Activated naive CD8-positive, alpha-beta T cell treated with anti-CD3 and anti-CD28 coated beads, Interleukin-2, amount 50 U/mL, for 24 hours (primary cell): Measurements from ENCODE around the gene ASB10.

ENCODE experiments used
- ATAC-seq: fragments of 150-1000 bp; cut with Tn5 transposase; one replicate; pipeline ENCODE4 v1.10.0; 2021
- DNase-seq: peaks from one replicate; pipeline ENCODE4 v3.0.0; 2021
- H3K27ac Mint-ChIP-seq: one replicate; pipeline ENCODE4 v1.8.0; 2021; ENCODE audit warnings: mild to moderate bottlenecking, mixed read lengths
- H3K27me3 Mint-ChIP-seq: one replicate; pipeline ENCODE4 v1.8.0; 2021; ENCODE audit warnings: mixed read lengths
- H3K36me3 Mint-ChIP-seq: one replicate; pipeline ENCODE4 v1.8.0; 2021; ENCODE audit warnings: low read depth, mixed read lengths
- H3K4me1 Mint-ChIP-seq: one replicate; pipeline ENCODE4 v1.8.0; 2021; ENCODE audit warnings: mixed read lengths
- H3K4me3 Mint-ChIP-seq: one replicate; pipeline ENCODE4 v1.8.0; 2021; ENCODE audit warnings: mild to moderate bottlenecking, moderate library complexity, mixed read lengths
- H3K9me3 Mint-ChIP-seq: one replicate; pipeline ENCODE4 v1.8.0; 2021; ENCODE audit warnings: mixed read lengths

The ASB10 gene

DNA sequence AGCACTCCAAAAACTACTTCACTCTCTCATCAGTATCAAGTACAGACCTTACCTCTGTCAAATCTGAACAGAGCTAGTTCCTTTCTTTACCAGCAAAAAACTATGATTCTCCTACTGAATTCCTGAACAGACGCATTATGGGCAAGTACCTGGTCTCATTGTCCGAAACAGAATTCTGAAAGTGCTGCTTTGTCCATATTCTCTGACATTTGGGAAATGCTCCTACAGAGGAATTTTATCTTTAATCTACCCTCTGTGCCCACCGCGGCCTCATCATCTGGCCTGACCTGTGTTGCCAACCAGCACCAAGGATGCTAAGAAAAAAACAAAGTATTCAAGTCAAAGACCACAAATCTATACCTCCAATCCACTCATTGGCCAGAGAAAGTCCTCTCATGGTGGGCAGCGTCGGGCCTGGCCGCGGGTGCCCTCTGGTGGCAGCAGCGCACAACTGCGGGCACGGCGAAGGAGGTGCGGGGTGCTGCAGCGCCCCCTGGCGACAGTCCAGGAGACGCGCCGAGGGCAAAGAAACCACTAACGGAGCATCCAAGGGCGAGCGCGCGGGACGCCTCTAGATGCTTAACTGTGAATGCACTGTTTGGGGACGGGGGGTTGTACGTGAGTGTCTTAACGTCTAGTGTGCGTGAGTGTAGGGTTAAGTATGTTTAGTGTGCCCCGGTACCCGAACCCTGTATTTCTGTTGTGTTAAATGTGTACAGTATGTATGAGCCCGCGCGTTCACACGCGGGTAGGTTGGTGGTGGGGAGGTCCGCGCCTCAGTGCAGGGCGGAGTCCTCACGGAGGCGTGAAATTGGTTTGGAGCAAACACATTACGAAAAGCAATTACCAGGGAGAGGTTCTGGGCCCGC lies 14.5 kb downstream of the ASB10 start:
- peak; percentile 65 for ATAC-seq
- H3K4me1 Mint-ChIP-seq, result peaks cover 7% of the 10 kb centered on the region
- no peaks in the 10 kb centered on the region for H3K9me3 Mint-ChIP-seq
- peak; percentile 84 for DNase-seq
- no peaks in the 10 kb centered on the region for H3K36me3 Mint-ChIP-seq
- H3K27ac Mint-ChIP-seq, result no peak overlapping the region
- no peak overlapping the region for H3K4me3 Mint-ChIP-seq
- peaks cover 65% of the 10 kb centered on the region for H3K27me3 Mint-ChIP-seq

DNA sequence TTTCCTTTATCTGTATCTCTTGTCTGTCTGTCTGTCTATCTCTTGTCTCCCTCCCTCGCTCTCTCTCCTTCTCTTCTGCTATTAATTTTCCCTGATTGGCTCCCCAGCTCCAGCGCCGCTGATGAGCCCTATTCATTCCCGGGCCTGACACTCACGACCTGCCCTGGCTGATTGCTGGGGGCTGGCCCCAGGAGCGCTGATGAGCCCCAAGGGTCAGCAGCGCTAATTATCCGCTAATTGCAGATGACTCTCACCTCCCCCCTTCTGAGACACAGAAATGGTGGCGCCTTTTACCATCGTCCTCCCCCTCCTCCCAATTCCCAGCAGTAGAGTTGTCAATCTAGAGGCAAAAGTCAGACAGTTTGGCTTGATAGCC lies 18.3 kb downstream of the ASB10 start:
- H3K27me3 Mint-ChIP-seq, result peaks cover 60% of the 10 kb centered on the region
- no peaks in the 10 kb centered on the region for H3K36me3 Mint-ChIP-seq
- no peak overlapping the region for H3K27ac Mint-ChIP-seq
- DNase-seq (no peak), ATAC-seq (no peak)
- H3K9me3 Mint-ChIP-seq, result no peaks in the 10 kb centered on the region
- peak overlapping the region; percentile 68 for H3K4me3 Mint-ChIP-seq
- peaks cover 7% of the 10 kb centered on the region for H3K4me1 Mint-ChIP-seq

DNA sequence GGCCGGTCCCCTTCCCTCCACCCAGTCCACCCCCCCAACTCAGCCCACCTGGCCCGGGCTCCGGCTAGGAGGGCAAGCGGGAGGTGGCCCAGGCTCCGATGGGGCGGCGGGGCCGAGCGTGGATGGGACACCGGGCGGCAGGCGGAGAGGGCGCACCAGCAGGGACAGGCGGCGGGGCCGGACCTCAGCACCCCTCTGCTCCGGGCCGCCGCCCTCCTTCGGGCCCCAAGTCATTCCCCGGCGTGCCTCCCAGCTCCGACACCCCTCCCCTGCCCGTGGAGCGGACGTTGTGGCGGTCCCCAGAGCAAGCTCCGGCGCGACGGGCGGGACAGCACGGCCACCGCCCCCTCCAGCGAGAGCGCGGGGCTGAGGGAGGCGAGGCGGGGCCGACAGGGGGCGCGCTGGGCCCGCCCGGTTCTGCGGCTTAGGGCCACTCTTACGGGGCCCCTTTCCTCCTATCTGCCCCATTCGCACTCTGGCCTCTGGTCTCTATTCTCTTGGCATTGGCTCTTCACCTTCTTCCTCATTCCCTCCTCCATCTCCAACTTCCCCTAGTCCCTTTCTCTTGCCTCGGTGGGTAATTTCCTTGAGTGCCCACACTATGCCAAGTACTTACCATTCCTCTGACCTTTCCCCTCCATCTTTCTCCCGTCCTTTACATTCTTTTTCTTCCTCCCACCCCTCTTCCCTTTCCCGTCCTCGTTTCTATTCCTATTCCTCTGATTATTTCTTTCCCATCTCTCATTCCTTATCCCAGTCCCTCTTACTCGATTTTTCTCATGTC lies 18.9 kb downstream of the ASB10 start:
- Mint-ChIP-seq H3K36me3 (no peaks in the 10 kb centered on the region), H3K4me1 (peaks cover 7% of the 10 kb centered on the region), H3K27me3 (peaks cover 54% of the 10 kb centered on the region), H3K9me3 (no peaks in the 10 kb centered on the region), H3K4me3 (peak overlapping the region; percentile 68), H3K27ac (no peak overlapping the region)
- peak; percentile 77 for DNase-seq
- ATAC-seq, result peak; percentile 82

DNA sequence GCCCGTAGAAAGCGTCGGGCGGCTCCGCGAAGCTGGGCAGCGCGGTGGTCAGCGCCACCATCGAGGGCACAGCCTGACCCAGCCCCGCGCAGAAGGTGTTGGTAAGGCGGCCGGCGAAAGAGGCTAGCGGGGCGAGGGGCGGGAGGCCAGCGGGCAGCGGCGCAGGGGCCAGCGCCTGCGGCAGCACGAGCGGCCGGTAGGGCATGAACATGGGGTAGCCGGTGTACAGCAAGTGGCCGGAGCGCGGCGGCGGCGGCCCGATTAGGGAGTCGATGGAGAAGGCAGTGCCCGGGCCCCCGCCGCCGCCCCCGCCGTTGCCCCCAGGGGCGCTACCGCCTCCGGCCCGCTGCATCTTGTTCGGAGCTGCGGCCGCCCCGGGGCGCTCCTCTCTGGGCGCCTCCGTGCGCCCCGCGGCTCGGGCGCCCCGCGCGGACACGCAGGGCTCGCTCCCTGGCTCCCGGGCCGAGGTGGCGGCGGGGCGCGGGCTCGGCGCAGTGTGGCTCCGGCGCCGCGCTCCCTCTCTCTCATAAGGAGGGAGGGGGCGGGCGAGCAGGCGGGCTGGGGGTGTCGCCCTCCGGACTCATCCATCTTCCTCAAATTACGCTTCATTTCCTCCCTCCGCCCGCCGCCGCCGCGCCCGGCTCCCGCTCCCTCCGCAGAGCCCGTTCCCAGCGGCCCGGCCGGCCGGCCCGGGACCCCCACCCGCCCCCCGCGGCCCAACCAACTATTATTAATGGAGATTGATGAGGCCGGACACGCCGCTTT lies 19.7 kb downstream of the ASB10 start, which contains the start of gene GBX1:
GBX1 (minus strand) TSS at position 498 of the 765 bp plus-strand sequence; CDS start at position 352, 146 bp downstream.
- no peaks in the 10 kb centered on the region for H3K36me3 Mint-ChIP-seq
- ATAC-seq (peak; percentile 25), DNase-seq (peak; percentile 25)
- H3K9me3 Mint-ChIP-seq, result no peaks in the 10 kb centered on the region
- H3K27me3 Mint-ChIP-seq, result peaks cover 47% of the 10 kb centered on the region
- peaks cover 5% of the 10 kb centered on the region for H3K4me1 Mint-ChIP-seq
- peak within 1 kb of the TSS; percentile 68 for H3K4me3 Mint-ChIP-seq
- no peak within 1 kb of the TSS for H3K27ac Mint-ChIP-seq

DNA sequence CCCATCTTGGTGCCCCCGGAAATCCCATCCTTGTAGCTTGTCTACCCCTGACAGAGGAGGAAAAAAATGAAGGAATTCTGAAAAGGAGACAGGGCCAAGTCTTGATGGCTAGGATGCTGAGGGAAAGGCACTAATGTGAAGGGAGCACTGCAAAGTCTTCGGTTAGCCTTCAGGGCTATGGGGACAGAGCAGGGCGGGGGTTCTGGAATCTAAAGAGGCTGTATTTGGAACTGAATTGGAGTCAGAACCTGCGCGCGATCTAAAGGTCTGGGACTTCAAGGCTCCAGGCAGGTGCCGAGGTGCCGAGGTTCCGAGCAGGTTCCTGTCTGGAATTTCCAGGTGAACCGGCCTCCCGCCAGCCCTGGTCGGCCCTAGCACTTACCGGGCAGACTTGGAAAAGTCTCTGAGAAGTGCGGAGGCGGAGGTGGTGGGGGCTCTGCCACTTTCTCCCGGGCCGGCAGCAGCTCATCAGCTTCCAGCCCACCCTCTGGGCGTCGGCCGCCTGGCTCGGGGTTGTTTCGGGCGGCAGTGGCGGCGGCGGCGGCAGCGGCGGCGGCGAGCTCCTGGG lies 20.3 kb downstream of the ASB10 start:
- H3K36me3 Mint-ChIP-seq, result no peaks in the 10 kb centered on the region
- DNase-seq, result no peak
- peaks cover 5% of the 10 kb centered on the region for H3K4me1 Mint-ChIP-seq
- no peaks in the 10 kb centered on the region for H3K9me3 Mint-ChIP-seq
- no peak for ATAC-seq
- peak overlapping the region; percentile 8 for H3K4me3 Mint-ChIP-seq
- no peak overlapping the region for H3K27ac Mint-ChIP-seq
- H3K27me3 Mint-ChIP-seq, result peaks cover 42% of the 10 kb centered on the region

DNA sequence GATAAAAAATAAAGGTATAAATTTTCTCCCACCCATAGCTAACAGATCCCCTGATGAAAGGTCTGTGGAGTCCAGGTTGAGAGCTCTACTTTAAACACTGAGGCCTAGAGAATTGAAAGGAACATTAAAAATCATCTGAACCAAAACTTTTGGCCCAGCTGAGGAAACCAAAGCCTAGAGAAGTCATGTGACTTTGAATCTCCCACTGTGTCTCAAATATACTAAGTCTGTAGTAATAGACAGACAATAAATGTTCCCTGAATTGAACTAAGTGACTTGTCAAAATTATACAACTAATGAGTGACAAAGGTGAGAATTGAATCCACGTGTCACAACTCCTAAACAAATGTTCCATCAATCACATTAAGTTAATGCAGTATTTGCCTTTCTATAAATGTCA lies 25.3 kb downstream of the ASB10 start:
- no peak overlapping the region for H3K4me3 Mint-ChIP-seq
- H3K27me3 Mint-ChIP-seq, result peaks cover 7% of the 10 kb centered on the region

DNA sequence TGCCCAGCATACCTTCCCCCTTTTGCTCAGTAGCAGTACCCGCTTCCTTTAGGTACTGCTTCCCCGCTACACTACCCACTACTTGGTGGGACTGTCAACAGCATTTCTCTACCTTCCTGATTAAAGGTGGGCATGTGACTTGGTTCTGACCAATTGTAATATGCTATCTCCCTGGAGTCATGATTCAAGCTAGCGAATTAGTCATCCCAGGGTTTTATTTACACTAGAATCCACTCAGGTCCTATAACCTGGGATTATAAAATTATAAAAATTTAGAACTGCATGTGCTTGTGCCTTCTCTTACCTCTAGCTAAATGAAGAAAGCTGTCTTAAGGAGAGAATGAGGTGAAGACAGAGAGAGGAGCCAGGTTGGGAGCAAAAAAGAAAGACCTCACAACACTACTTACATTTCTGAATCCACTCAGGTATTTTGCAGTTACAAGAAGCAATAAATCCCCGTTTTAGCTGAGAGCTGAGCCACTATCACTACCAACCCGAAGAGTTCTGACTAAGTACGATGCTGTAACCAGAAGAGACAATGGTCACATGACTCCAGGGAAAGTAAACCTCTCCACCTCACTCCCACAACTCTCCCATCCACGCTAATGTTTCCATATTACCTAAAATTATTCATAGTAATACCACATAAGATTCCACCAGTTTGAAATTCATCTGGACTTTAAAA lies 29.3 kb downstream of the ASB10 start:
- ATAC-seq (no peak), DNase-seq (no peak)
- no peaks in the 10 kb centered on the region for H3K36me3 Mint-ChIP-seq
- no peaks in the 10 kb centered on the region for H3K4me1 Mint-ChIP-seq
- no peaks in the 10 kb centered on the region for H3K9me3 Mint-ChIP-seq
- peaks cover 19% of the 10 kb centered on the region for H3K27me3 Mint-ChIP-seq
- no peak overlapping the region for H3K4me3 Mint-ChIP-seq
- no peak overlapping the region for H3K27ac Mint-ChIP-seq

More for the DNA sequence above, 25.3 kb downstream of the ASB10 start:
- H3K4me1 Mint-ChIP-seq, result no peaks in the 10 kb centered on the region
- no peaks in the 10 kb centered on the region for H3K9me3 Mint-ChIP-seq
- no peaks in the 10 kb centered on the region for H3K36me3 Mint-ChIP-seq
- ATAC-seq (no peak), DNase-seq (no peak)
- H3K27ac Mint-ChIP-seq, result no peak overlapping the region

DNA sequence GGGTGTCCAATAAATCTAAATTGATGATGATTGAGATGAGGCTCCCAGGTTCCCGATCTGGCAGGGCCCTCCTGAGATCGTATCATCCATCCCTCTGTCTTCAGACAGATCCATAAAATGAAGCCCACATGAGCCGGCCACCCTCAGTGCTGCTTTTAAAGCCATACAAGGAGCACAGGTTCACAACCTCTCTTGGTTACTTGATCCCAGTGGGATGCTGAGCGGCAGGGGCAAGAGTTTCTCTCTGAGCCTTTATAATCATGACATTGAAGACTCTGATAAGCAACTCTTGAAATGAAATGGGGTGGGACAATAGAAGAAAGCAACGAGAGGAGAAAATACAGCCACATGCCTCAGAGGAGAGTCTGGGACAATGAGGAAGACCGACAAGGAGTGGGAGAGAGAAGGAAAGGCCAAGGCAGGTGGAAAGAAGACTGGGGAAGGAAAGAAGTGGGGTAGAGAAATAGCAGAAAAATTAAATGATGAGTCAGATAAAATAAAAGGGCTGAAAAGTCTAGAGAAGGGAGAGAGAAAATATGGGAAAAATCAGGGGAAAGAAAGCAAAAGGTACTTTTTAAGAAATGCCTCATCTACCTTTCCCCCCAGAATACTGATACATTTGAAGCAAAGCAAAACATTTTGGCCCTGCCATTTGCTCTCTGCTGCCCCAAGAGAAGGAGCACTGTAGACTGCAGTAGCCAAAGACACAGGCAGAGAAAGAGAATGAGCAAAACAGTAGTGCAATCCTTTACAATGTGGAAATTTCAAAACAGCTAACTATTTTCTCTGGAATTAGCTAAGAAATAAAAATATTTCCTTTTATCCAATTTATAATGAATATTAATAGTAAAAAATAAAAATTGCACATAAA lies 34.2 kb downstream of the ASB10 start:
- H3K27ac Mint-ChIP-seq, result no peak overlapping the region
- no peaks in the 10 kb centered on the region for H3K4me1 Mint-ChIP-seq
- DNase-seq (no peak), ATAC-seq (no peak)
- H3K4me3 Mint-ChIP-seq, result no peak overlapping the region
- peaks cover 23% of the 10 kb centered on the region for H3K27me3 Mint-ChIP-seq
- H3K36me3 Mint-ChIP-seq, result no peaks in the 10 kb centered on the region
- no peaks in the 10 kb centered on the region for H3K9me3 Mint-ChIP-seq

DNA sequence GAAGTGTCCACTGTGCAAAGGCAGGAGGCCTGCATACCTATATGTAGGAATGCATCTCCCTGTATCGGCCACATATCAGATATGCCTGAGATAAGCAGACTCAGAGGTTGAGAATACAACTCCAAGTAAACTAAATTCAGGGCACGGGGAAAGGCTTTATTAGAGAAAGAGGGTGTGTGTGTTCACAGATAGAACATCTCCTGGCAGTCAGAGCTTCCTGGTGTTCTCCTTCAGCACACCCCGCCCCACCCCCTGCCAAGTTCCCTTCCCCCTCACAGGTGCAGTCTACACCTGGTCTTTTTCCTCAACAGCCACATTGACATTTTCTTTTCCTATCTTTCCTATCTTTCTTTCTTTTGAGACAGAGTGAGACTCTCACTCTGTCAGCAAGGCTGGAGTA lies 36.7 kb downstream of the ASB10 start:
- no peak for ATAC-seq
- Mint-ChIP-seq H3K4me3 (no peak overlapping the region), H3K27ac (no peak overlapping the region)

DNA sequence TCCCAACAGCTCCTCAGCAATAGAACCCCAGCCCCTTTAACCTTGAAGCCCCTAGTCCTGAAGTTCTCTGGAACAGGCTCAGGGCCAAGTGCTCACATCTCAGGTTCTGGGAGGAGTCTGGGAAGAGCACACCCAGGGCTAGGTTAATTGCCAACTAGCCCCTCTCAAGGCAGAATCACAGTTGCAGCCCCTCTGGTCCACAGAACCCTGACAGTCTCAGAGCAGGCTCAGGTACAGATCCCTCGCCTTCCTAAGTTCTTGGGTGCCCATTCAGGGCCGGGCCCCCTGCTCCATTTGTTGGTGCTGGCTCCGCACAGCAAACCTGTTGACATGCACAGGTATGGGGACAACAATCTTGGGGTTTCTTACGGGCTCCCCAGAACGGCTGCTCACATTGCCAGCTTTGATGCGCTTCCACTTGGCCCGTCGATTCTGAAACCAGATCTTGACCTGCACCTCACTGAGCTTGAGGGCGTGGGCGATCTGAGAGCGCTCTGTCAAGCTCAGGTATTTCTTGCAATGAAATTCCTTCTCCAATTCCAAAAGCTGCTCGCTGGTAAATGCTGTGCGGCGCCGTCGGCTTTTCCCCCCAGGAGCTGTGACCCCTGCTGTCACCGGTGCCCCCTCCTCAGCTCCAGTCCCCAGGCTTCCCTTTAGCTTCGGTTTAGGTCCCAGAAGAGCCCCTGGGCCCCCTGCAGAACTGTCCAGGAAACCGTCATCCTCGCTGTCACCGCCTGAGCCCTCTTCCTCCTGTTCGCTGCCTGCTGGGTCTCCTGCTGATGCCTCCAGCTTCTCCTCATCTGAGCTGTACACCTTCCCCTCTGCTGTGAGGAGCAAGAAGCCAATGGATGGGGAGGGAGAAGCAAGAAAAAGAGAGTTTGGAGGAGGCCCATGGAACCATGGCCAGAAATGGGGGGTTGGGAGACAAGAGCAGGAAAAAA lies 38.5 kb downstream of the ASB10 start:
- Mint-ChIP-seq H3K27ac (no peak overlapping the region), H3K4me3 (no peak overlapping the region), H3K4me1 (no peaks in the 10 kb centered on the region), H3K36me3 (peaks cover 2% of the 10 kb centered on the region), H3K9me3 (no peaks in the 10 kb centered on the region), H3K27me3 (peaks cover 4% of the 10 kb centered on the region)
- ATAC-seq, result no peak
- DNase-seq, result no peak

More for the DNA sequence above, 36.7 kb downstream of the ASB10 start:
- Mint-ChIP-seq H3K27me3 (peaks cover 14% of the 10 kb centered on the region), H3K4me1 (no peaks in the 10 kb centered on the region), H3K36me3 (no peaks in the 10 kb centered on the region), H3K9me3 (no peaks in the 10 kb centered on the region)
- no peak for DNase-seq

DNA sequence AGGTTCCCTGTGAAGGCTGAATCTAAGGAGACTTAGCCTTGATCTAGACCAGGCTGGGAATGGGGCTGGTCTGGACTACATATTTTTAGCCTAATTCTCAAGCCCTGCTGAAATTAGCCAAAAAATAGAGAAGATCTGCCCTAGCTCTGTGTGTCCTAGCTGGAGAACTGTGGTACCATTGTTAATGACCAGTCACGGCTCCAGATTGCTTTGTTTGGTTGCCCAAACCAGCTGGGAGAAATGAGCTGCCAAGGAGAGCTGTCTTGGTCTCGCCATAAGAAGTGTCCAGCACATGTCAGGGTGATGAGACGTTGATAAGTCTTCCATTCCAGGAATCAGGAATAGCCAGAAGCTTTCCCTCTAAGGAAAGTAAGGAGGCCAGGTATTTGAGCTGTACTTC lies 40.3 kb downstream of the ASB10 start:
- Mint-ChIP-seq H3K4me3 (no peak overlapping the region), H3K27me3 (peaks cover 4% of the 10 kb centered on the region), H3K27ac (no peak overlapping the region), H3K36me3 (peaks cover 2% of the 10 kb centered on the region), H3K4me1 (no peaks in the 10 kb centered on the region), H3K9me3 (no peaks in the 10 kb centered on the region)
- ATAC-seq (no peak), DNase-seq (no peak)

DNA sequence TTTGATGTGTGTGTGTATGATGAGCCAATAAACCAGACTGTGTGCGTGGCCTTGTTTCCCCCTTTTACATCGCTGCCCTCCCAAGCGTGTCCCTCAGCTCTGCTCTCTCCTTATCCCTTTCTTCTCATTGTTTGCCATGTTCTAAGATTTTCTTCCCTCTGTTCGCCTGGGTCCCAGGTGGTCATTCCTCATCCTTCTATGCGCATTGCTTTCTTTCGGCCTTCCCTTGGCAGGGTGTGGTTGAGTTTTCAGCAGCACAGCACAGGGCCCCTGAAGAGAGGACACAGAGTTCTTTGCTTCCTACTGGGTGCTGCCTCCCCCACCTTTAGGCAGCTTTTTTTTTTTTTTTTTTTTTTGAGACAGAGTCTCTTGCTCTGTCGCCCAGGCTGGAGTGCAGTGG lies 42.7 kb downstream of the ASB10 start:
- ATAC-seq (no peak), DNase-seq (no peak)
- no peaks in the 10 kb centered on the region for H3K9me3 Mint-ChIP-seq
- H3K4me1 Mint-ChIP-seq, result no peaks in the 10 kb centered on the region
- no peak overlapping the region for H3K4me3 Mint-ChIP-seq
- peaks cover 2% of the 10 kb centered on the region for H3K36me3 Mint-ChIP-seq
- no peaks in the 10 kb centered on the region for H3K27me3 Mint-ChIP-seq
- no peak overlapping the region for H3K27ac Mint-ChIP-seq
